H9 (cell line): Measurements from ENCODE around the gene MKRN1. TPM values are rescaled to one million over a fixed set of nuclear protein-coding genes. Genes with fewer than 3 reads are reported as not detected.
A peak's percentile ranks its signal among the peaks of the same experiment; 100 is the strongest.

Experiments used
- DNase-seq: peaks from one replicate; pipeline ENCODE4 v3.0.0-alpha.2; 2017
- H2AFZ ChIP-seq: one replicate; pipeline ENCODE4 v1.6.1; 2013; ENCODE audit warnings: mild to moderate bottlenecking, low read length, control low read depth, moderate library complexity
- H2AK5ac ChIP-seq: 2 replicates; pipeline ENCODE4 v1.6.1; 2013; ENCODE audit warnings: low read length, control low read depth, mixed read lengths; ENCODE audit not compliant: insufficient read length
- H2BK120ac ChIP-seq: one replicate; pipeline ENCODE4 v1.6.1; 2013; ENCODE audit warnings: low read depth, mild to moderate bottlenecking, low read length, control low read depth, inconsistent platforms; ENCODE audit not compliant: poor library complexity, severe bottlenecking
- H2BK12ac ChIP-seq: 2 replicates; pipeline ENCODE4 v1.6.1; 2013; ENCODE audit warnings: low read length, control low read depth, mixed read lengths, low read depth; ENCODE audit not compliant: insufficient read length
- H2BK15ac ChIP-seq: 2 replicates; pipeline ENCODE4 v1.6.1; 2013; ENCODE audit warnings: low read depth, low read length, control low read depth
- H2BK20ac ChIP-seq: one replicate; pipeline ENCODE4 v1.6.1; 2013; ENCODE audit warnings: low read depth, mild to moderate bottlenecking, low read length, control low read depth, inconsistent platforms; ENCODE audit not compliant: poor library complexity, severe bottlenecking
- H2BK5ac ChIP-seq: 2 replicates; pipeline ENCODE4 v1.6.1; 2013; ENCODE audit warnings: low read length, control low read depth, mixed read lengths; ENCODE audit not compliant: insufficient read length
- H3K14ac ChIP-seq: 2 replicates; pipeline ENCODE4 v1.6.1; 2013; ENCODE audit warnings: low read length, control low read depth; ENCODE audit not compliant: insufficient read depth
- H3K18ac ChIP-seq: 2 replicates; pipeline ENCODE4 v1.6.1; 2013; ENCODE audit warnings: low read depth, mild to moderate bottlenecking, mixed read lengths, low read length, control low read depth; ENCODE audit not compliant: insufficient read length
- H3K23ac ChIP-seq: 2 replicates; pipeline ENCODE4 v1.6.1; 2013; ENCODE audit warnings: low read length, control low read depth, mixed read lengths, low read depth; ENCODE audit not compliant: insufficient read length
- H3K23me2 ChIP-seq: 2 replicates; pipeline ENCODE4 v1.6.1; 2013; ENCODE audit warnings: low read depth, mild to moderate bottlenecking, mixed read lengths, low read length, control low read depth; ENCODE audit not compliant: insufficient read length, poor library complexity, severe bottlenecking
- H3K27ac ChIP-seq: 2 replicates; pipeline ENCODE4 v1.5.1; 2013; ENCODE audit warnings: low read length, control low read depth, mixed read lengths, low read depth; ENCODE audit not compliant: insufficient read length
- H3K27me3 ChIP-seq: 2 replicates; pipeline ENCODE4 v1.6.1; 2013; ENCODE audit warnings: low read length, control low read depth, inconsistent platforms; ENCODE audit not compliant: insufficient read depth
- H3K4ac ChIP-seq: 2 replicates; pipeline ENCODE4 v1.6.1; 2013; ENCODE audit warnings: low read depth, mild to moderate bottlenecking, control low read depth, inconsistent platforms, low read length, moderate library complexity
- H3K4me1 ChIP-seq: 2 replicates; pipeline ENCODE4 v1.6.1; 2013; ENCODE audit warnings: low read length, control low read depth, inconsistent platforms; ENCODE audit not compliant: insufficient read depth
- H3K4me2 ChIP-seq: 2 replicates; pipeline ENCODE4 v1.6.1; 2013; ENCODE audit warnings: low read length, control low read depth, mixed read lengths; ENCODE audit not compliant: insufficient read length, insufficient read depth
- H3K56ac ChIP-seq: 2 replicates; pipeline ENCODE4 v1.6.1; 2013; ENCODE audit warnings: low read depth, mild to moderate bottlenecking, mixed read lengths, low read length, control low read depth; ENCODE audit not compliant: insufficient read length
- H3K79me1 ChIP-seq: 2 replicates; pipeline ENCODE4 v1.6.1; 2013; ENCODE audit warnings: low read depth, mild to moderate bottlenecking, moderate library complexity, low read length, control low read depth, inconsistent platforms; ENCODE audit not compliant: insufficient read depth, poor library complexity, severe bottlenecking
- H3K79me2 ChIP-seq: 2 replicates; pipeline ENCODE4 v1.6.1; 2013; ENCODE audit warnings: low read length, control low read depth, inconsistent platforms; ENCODE audit not compliant: insufficient read depth
- H3K9ac ChIP-seq: 2 replicates; pipeline ENCODE4 v1.6.1; 2013; ENCODE audit warnings: low read length, control low read depth, mixed read lengths; ENCODE audit not compliant: insufficient read length; ENCODE audit errors: extremely low read depth
- H3K9me3 ChIP-seq: one replicate; pipeline ENCODE4 v1.6.1; 2013; ENCODE audit warnings: low read depth, low read length, inconsistent platforms; ENCODE audit not compliant: control insufficient read depth
- H3T11ph ChIP-seq: one replicate; pipeline ENCODE4 v1.6.1; 2013; ENCODE audit warnings: mild to moderate bottlenecking, low read length, control low read depth, inconsistent platforms
- H4K20me1 ChIP-seq: one replicate; pipeline ENCODE4 v1.6.1; 2013; ENCODE audit not compliant: control insufficient read depth, insufficient read length, insufficient read depth
- H4K5ac ChIP-seq: 2 replicates; pipeline ENCODE4 v1.6.1; 2013; ENCODE audit warnings: low read depth, mild to moderate bottlenecking, mixed read lengths, low read length, control low read depth; ENCODE audit not compliant: insufficient read length
- H4K8ac ChIP-seq: replicated peaks from 2 replicates; pipeline ENCODE4 v1.6.1; 2013; ENCODE audit warnings: low read length, control low read depth, mixed read lengths, low read depth; ENCODE audit not compliant: insufficient read length
- H4K91ac ChIP-seq: 2 replicates; pipeline ENCODE4 v1.6.1; 2013; ENCODE audit warnings: low read depth, mild to moderate bottlenecking, moderate library complexity, mixed read lengths, low read length, control low read depth; ENCODE audit not compliant: insufficient read length
- H3K27ac Mint-ChIP-seq, 3 experiments: 2 replicates in 2 of 3; 3 replicates in 1 of 3; pipeline ENCODE4 v1.8.0; 2020 to 2021; ENCODE audit warnings: mixed read lengths in 3 of 3, mild to moderate bottlenecking in 1 of 3, moderate library complexity in 1 of 3
- H3K27me3 Mint-ChIP-seq: 2 replicates; pipeline ENCODE4 v1.8.0; 2021; ENCODE audit warnings: low read depth, mild to moderate bottlenecking, moderate library complexity, mixed read lengths
- H3K36me3 Mint-ChIP-seq, 3 experiments: 2 replicates in 2 of 3; 3 replicates in 1 of 3; pipeline ENCODE4 v1.8.0; 2020 to 2021; ENCODE audit warnings: low read depth in 3 of 3, mixed read lengths in 3 of 3; ENCODE audit not compliant: insufficient read depth in 1 of 3
- H3K4me1 Mint-ChIP-seq, 2 experiments: 2 replicates each; pipeline ENCODE4 v1.8.0; 2020; ENCODE audit warnings: mixed read lengths in 2 of 2
- H3K4me3 Mint-ChIP-seq, 2 experiments: 2 replicates in 1 of 2; 3 replicates in 1 of 2; pipeline ENCODE4 v1.8.0; 2020 to 2021; ENCODE audit warnings: mild to moderate bottlenecking in 2 of 2, mixed read lengths in 2 of 2, moderate library complexity in 1 of 2
- H3K9me3 Mint-ChIP-seq, 2 experiments: 2 replicates in 1 of 2; 3 replicates in 1 of 2; pipeline ENCODE4 v1.8.0; 2020; ENCODE audit warnings: mild to moderate bottlenecking in 2 of 2, mixed read lengths in 2 of 2, moderate library complexity in 1 of 2
- CTCF ChIP-seq: fragments of 200-600 bp; sonication (generic); conservative IDR thresholded peaks from 3 replicates; pipeline ENCODE4 v1.8.0; 2021; ENCODE audit warnings: antibody characterized with exemption, mild to moderate bottlenecking
- WGBS: extraction: QIAGEN DNeasy Blood & Tissue Kit; methylation state at CpG from one replicate; pipeline ENCODE4 v1.1.7; 2013; ENCODE audit warnings: missing lambda C conversion rate, low lambda C conversion rate, mixed read lengths; ENCODE audit not compliant: insufficient read length; ENCODE audit errors: extremely low coverage; 5-methylcytosine and 5-hydroxymethylcytosine counted together
- total RNA-seq: library from RNA; stranded (reverse); gene quantifications from 2 replicates; pipeline ENCODE4 v1.2.1, GENCODE V29; 2021

Gene MKRN1
- total RNA-seq, 1 experiment from 2014 or later = 106 TPM

GRCh38 chr7:140495514-140496097 lies 16.3 kb upstream of the MKRN1 start:
- H3K27ac Mint-ChIP-seq = peak overlapping the region in 1 of 3 experiments; percentile 64; a peak in 1 of 7 replicates
- H3K9me3 Mint-ChIP-seq = no peaks in the 10 kb centered on the region
- no peaks in the 10 kb centered on the region for H3K27me3 ChIP-seq
- H2BK5ac ChIP-seq = no peak overlapping the region
- no peak overlapping the region for H4K8ac ChIP-seq
- no peak overlapping the region for H3T11ph ChIP-seq
- no peaks in the 10 kb centered on the region for H3K9me3 ChIP-seq
- no peak overlapping the region for H3K4me3 Mint-ChIP-seq
- H2BK15ac ChIP-seq = no peak overlapping the region
- H3K79me1 ChIP-seq = no peaks in the 10 kb centered on the region
- H3K23me2 ChIP-seq = no peaks in the 10 kb centered on the region
- no peak overlapping the region for H3K14ac ChIP-seq
- H2AFZ ChIP-seq = no peak overlapping the region
- H3K56ac ChIP-seq = no peak overlapping the region
- H3K4me2 ChIP-seq = no peak overlapping the region
- H4K91ac ChIP-seq = no peak overlapping the region
- no peaks in the 10 kb centered on the region for H4K20me1 ChIP-seq
- H3K27ac ChIP-seq = no peak overlapping the region
- no peak overlapping the region for H2BK20ac ChIP-seq
- no peak overlapping the region for H4K5ac ChIP-seq
- H3K4me1 Mint-ChIP-seq = peaks cover 4 to 5% of the 10 kb centered on the region in 2 experiments; a peak in 2 of 4 replicates
- no peak overlapping the region for H3K4ac ChIP-seq
- no peaks in the 10 kb centered on the region for H3K4me1 ChIP-seq
- WGBS = no CpG with 5 or more reads among the region's 9 CpGs
- no peaks in the 10 kb centered on the region for H3K36me3 Mint-ChIP-seq
- no peak overlapping the region for H3K23ac ChIP-seq
- H3K27me3 Mint-ChIP-seq = no peaks in the 10 kb centered on the region
- no peak overlapping the region for H3K9ac ChIP-seq
- no peak overlapping the region for H2BK120ac ChIP-seq
- H3K79me2 ChIP-seq = no peaks in the 10 kb centered on the region
- DNase-seq = no peak
- no peak overlapping the region for H2AK5ac ChIP-seq
- no peak for TF ChIP-seq CTCF
- no peak overlapping the region for H2BK12ac ChIP-seq
- H3K18ac ChIP-seq = no peak overlapping the region
